ENCODE measurements around the gene SLC25A21.
"Not testable (repeated sequence)": the region's sequence is repeated elsewhere in the genome, so short reads cannot be mapped to it uniquely, and the experiment has no call there.

The SLC25A21 gene

DNA sequence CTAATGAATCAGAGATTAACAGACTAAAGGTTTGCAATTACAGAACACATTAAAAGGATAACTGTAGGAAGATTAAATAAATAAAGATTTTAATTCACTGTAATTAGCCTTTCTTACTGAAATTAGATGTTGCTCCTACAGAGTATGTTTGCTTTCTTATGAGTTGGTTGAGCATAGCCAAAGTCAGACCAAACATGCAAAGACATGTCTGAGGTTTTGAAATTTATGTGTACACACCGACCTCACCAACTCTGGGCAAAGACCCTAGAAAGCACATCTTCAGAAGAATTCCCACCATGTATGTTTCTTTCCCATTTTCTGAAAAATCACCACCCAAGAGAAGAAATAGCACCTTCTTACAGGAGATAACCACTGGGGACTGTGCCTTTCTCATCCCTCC, 351.5 kb downstream of the SLC25A21 start:
- DNase-seq (ENCODE audit: low read depth in 2 of 2), result no peak

GRCh38 chr14:36820111-36820709, 352.2 kb downstream of the SLC25A21 start:
- no peak for DNase-seq (ENCODE audit: low read depth in 2 of 2)

GRCh38 chr14:36818794-36819384, 353.5 kb downstream of the SLC25A21 start:
- DNase-seq (ENCODE audit: low read depth in 2 of 2), result no peak

DNA sequence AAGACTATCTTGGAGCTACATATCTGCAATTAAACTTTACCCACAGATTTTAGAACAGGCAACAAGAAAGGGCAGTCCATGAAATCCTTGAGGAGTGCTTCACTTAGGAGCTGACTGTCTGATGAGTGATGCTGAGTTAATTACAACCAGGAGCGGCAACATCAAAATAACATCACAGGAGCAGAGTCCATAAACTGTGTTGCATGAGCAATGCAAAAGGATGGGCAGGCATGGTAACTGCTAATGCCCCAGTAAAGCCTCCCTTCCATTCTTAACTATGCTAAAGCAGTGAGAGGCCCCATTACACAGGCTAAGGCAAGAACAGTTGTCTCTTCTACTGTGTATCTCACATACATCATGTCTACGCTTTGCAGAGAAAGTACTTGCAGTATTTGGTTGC, 354.2 kb downstream of the SLC25A21 start:
- no peak for DNase-seq (ENCODE audit: low read depth in 2 of 2)

GRCh38 chr14:36817071-36817930, 355.1 kb downstream of the SLC25A21 start:
- DNase-seq (ENCODE audit: low read depth in 2 of 2), result no peak

DNA sequence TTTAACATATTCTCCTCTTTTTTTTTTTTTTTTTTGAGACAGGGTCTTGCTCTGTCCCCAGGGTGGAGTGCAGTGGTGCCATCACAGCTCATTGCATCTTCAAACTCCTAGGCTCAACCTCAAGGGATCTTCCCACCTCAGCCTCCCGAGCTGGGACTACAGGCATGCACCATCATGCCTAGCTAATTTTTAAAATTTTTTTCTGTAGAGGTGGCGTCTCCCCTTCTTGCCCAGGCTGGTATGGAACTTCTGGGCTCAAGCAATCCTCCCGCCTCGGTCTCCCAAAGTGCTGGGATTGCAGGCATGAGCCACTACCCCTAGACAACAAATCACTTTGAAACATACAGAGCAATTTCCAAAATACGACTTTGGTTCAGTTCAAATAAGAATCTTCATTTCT, 355.9 kb downstream of the SLC25A21 start:
- DNase-seq (ENCODE audit: low read depth in 2 of 2), result no peak

- DNase-seq (ENCODE audit: low read depth in 2 of 2), result not testable (repeated sequence)
Observed at GRCh38 chr14:36814783-36815182, 357.6 kb downstream of the SLC25A21 start.

- DNase-seq (ENCODE audit: low read depth in 2 of 2), result no peak
Observed at GRCh38 chr14:36810209-36810608, 362.2 kb downstream of the SLC25A21 start.

- DNase-seq (ENCODE audit: low read depth in 2 of 2), result no peak
Observed at GRCh38 chr14:36807727-36808126, 364.7 kb downstream of the SLC25A21 start.

DNA sequence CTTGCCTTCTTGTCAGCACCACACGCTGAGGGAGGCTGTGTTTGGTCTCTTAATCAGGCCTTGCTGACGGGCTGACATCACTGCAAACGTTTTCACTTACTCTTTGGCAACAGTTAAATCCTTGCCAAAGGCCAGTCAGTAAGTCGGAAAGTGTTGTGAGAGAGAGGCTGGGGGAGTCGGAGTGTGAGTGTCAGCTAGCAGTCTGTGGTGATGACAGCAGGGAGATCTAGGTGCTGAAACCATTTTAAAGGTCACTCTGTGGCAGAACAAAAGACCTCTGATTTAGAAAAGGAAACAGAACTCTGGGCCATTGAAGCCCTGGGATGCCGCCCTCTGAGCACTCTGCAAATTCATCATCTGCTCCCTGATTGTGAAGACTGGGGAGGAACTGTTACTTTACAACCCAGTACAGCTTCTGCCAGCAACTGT, 367.3 kb downstream of the SLC25A21 start:
- DNase-seq (ENCODE audit: low read depth in 2 of 2), result no peak

DNA sequence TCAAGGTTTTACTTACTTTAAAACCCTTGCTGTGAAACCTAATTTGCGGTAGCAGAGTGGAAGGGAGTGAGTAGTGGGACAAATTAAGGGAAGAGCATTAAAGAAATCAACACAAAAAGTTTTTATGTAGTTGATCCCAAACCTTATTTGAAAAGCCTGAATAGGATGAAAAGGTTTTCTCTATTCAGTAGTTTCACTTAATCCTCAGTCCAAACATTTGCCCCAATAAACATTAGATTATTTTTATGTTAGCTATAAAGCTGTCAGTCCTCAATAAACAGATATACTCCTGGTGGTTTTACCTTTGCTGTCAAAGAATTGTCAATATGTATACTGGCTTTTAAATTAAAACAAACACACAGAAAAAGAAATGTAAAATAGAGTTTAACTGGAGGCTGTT, 374.8 kb downstream of the SLC25A21 start:
- no peak for DNase-seq (ENCODE audit: low read depth in 2 of 2)

DNA sequence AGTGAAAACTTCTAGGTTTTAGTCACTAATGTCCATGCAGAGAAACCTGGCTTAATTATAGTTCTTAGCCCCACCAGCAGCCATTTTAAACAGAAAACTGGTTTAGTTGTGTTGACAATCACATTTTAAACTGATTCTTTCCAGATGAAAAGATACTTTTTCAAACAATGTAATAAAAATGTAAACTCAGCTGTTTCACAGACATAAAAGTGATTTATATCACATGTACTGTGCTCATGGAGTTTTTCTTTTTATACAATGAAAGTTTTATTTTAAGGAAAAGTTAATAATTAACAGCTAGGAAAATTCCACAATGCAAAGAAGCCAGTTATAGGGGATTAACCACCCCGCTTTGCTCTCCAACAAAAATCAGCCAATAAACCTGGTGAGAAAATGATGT, 381.0 kb downstream of the SLC25A21 start:
- DNase-seq (ENCODE audit: low read depth in 2 of 2), result no peak

- DNase-seq (ENCODE audit: low read depth in 2 of 2), result no peak
Observed at GRCh38 chr14:36785511-36785910, 386.9 kb downstream of the SLC25A21 start.

DNA sequence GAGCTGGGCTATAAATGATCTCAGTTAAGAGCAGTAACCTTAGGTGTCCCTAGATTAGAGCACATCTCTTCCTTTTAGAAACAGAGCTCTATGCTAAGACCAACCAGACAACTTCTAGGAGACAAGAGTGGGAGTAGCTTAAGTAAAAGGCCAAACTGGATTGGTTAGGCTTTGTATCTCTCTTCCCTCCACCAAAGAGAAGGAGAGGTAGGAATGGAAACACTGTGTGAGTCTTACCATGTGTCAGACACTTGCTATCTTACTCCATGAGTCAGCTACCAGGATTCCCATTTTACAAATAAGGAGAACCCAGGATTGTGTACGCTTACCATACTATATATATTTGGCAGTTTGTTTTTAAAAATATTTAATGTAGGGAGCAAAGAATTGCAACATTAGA, 387.9 kb downstream of the SLC25A21 start:
- DNase-seq (ENCODE audit: low read depth in 2 of 2), result no peak

DNA sequence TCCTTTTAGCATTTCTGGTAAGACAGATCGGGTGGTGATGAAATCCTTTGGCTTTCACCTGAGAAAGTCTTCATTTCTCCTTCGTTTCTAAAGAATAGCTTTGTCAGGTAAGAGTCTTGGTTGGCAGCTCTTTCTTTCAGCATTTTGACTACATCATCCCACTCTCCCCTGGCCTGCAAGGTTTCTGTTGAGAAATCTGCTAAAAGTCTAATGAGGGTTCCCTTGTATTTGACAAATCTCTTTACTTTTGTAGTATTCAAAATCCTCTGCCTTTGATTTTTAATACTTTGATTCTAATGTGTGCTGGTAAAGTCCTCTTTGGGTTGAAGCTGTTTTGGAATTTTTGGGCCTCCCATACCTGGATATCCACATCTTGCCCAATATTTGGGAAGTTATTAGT, 390.5 kb downstream of the SLC25A21 start:
- no peak for DNase-seq (ENCODE audit: low read depth in 2 of 2)

DNA sequence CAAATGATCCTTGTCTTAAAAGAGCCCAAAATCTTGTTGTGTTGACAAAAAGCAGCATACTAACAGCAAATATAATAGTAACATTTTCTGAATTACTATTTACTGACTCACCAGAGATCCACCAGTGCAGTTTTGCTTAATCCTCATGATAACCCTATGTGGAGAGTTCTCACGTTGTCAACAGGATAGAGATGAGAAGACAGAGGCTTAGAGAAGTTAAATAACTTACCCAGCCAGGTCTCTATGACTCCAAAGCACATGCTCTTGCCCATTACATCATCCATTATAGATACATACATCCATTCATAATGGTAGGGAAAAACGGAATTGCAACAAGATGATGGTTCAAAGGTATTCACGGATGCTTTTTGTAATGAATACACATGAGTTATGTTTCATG, 398.8 kb downstream of the SLC25A21 start:
- no peak for DNase-seq (ENCODE audit: low read depth in 2 of 2)

DNA sequence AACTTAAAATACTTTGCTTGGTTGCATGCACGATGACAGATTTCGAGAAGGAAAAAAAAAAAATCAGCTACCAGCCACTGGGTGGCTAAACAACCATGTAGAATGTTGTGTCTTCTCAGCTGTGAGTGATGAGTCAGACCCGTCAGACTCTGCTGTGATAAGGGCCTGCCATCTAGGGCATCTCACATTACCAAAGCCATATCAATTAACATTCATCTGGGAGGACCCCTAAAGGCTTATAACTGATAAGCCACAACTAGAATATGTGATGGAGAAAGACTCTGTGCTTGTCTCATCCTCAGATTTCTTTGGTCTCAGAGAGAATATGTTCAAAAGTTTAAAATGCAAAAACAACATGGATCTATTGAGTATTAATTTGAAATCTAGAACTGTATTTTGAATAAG, 399.3 kb downstream of the SLC25A21 start:
- DNase-seq (ENCODE audit: low read depth in 2 of 2), result no peak

- no peak for DNase-seq (ENCODE audit: low read depth in 2 of 2)
Observed at GRCh38 chr14:36771028-36771640, 401.3 kb downstream of the SLC25A21 start.

GRCh38 chr14:36768638-36769337, 403.6 kb downstream of the SLC25A21 start:
- DNase-seq (ENCODE audit: low read depth in 2 of 2), result no peak

- DNase-seq (ENCODE audit: low read depth in 2 of 2), result no peak
Observed at GRCh38 chr14:36767603-36768281, 404.7 kb downstream of the SLC25A21 start.

DNA sequence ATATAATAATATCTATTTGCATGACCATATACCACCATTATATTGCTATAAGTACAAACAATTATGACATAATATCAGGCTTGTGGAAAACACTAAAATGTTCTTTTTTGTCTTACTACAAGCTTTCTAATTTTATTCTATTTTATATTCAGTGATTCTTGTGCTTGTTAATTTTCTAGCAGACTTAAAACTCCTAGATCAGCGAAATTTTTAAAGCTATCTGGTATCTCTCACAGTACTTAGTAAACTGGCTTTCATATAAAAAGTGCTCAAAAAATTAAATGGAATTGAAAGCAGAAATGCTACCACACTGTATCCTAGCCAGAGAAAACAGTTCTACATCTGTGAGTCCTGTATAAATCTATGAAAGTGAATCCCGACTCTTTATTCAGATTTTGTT, 405.4 kb downstream of the SLC25A21 start:
- DNase-seq (ENCODE audit: low read depth in 2 of 2), result no peak
